Right lobe of liver (tissue), 6 donors: ENCODE data around the gene PRMT2. TPM values are rescaled to one million over a fixed set of nuclear protein-coding genes. Genes with fewer than 3 reads are reported as not detected.

Experiments used
- ATAC-seq, 4 donors: fragments of 200-7000 bp; cut with Tn5 transposase; one replicate each; pipeline ENCODE4 v1.9.1; 2020; ENCODE audit warnings: mild to moderate bottlenecking in 4 of 4, moderate library complexity in 4 of 4
- DNase-seq, 3 donors: peaks; one replicate each; pipeline ENCODE4 v3.0.0-alpha.2; 2020
- H3K27ac ChIP-seq, 3 donors: fragments of 200-600 bp; one replicate each; pipeline ENCODE4 v1.8.0; 2022
- H3K27me3 ChIP-seq, 2 donors: fragments of 200-600 bp; one replicate each; pipeline ENCODE4 v1.8.0; 2022
- H3K36me3 ChIP-seq, 4 donors: fragments of 200-600 bp; sonication (generic) in 1 of 4; one replicate each; pipeline versions ENCODE4 v1.5.1 to v1.8.0; 2017 to 2022; ENCODE audit warnings: control low read depth in 1 of 4
- H3K4me1 ChIP-seq, 4 donors: fragments of 200-600 bp; sonication (generic) in 1 of 4; one replicate each; pipeline versions ENCODE4 v1.5.1 to v1.8.0; 2017 to 2022; ENCODE audit warnings: control low read depth in 1 of 4
- H3K4me3 ChIP-seq, 3 donors: fragments of 200-600 bp; one replicate each; pipeline ENCODE4 v1.8.0; 2022
- H3K9me3 ChIP-seq, 4 donors: fragments of 200-600 bp; sonication (generic) in 1 of 4; one replicate each; pipeline versions ENCODE4 v1.5.1 to v1.8.0; 2017 to 2022; ENCODE audit warnings: control low read depth in 1 of 4
- POLR2A ChIP-seq: fragments of 450-650 bp; IDR thresholded peaks from one replicate; pipeline ENCODE4 v1.6.1; 2017; ENCODE audit warnings: antibody characterized with exemption, mild to moderate bottlenecking
- WGBS: methylation state at CpG from one replicate; pipeline ENCODE4 v1.1.6; 2018; ENCODE audit warnings: low coverage, low lambda C conversion rate; ENCODE audit not compliant: insufficient coverage; ENCODE audit errors: missing lambda C conversion rate; 5-methylcytosine and 5-hydroxymethylcytosine counted together
- intact Hi-C, 2 donors: fragments of 100-400 bp; cut with DNase I; formaldehyde crosslinking; loops; one replicate each; pipeline versions ENCODE4 v1.11.2 to v1.14.1; 2022
- total RNA-seq, 6 experiments: library from RNA; depleted of rRNA in 2 of 6; stranded (reverse); fragments of >200 nt in 2 of 6; fragmentation: NEBNext Ultra II Directional in 3 of 6; extraction: Animal tissue kit (Norgen Biotek cat#: 25700) in 3 of 6; gene quantifications; one replicate each; pipeline versions ENCODE4 v1.1.0 to v1.2.4, GENCODE V29; 2016 to 2023
- TF ChIP-seq, protein P1 (sequence below), 4 donors: fragments of 200-600 bp in 3 of 4; fragments of 450-650 bp in 1 of 4; IDR thresholded peaks; one replicate each; pipeline versions ENCODE4 v1.5.1 to v1.8.0; 2016 to 2022; ENCODE audit warnings: antibody characterized with exemption in 4 of 4, mild to moderate bottlenecking in 2 of 4
- donor health status: DM: no; HTN: yes; CAD: no.
- donor health status: DM: no; HTN: no; CAD: no.
- donor health status: DM: no; HTN: no; CAD: no.
- donor health status: DM: no; HTN: yes; CAD: no.
- donor health status: DM: no; HTN: yes; CAD: no.

PRMT2 gene
- total RNA-seq, 6 experiments from 2014 or later, result 12.4 to 28.0 (median 19.6) TPM

DNA sequence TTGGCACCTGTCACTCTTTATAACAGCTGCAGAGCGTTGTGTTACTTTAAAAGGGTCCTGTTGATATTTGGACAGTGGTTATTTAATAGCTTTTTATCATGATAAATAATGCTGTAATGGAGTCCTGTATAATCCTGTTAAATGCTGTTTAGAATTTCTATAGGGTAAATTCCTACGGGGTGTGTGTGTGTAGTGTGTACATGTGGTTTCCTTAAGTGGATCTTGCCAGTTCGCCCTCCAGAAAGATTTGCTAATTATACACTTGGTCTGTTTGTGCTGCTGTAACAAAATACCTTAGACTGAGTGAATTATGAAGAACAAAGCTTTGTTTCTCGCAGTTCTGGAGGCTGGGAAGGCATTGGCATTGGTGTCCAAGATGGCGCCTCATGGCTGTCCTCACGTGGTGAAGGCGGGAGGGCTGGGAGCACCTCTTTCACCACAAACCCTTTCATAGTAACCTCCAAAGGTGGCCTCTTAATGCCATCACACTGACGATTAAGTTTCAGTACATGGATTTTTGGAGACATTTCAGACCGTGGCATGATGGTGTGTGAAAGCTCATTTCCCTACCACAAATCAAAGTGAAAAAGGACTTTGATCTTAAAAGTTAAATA lies 11.2 kb downstream of the PRMT2 start:
- ATAC-seq (no peak), DNase-seq (no peak)
- intact Hi-C loops, result no loop called here
- no peaks in the 10 kb centered on the region for H3K27me3 ChIP-seq
- 95% methylated on average over 9 of the region's 9 CpGs for WGBS
- H3K9me3 ChIP-seq, result no peaks in the 10 kb centered on the region
- no peak for TF ChIP-seq POLR2A
- TF ChIP-seq, protein P1, sequence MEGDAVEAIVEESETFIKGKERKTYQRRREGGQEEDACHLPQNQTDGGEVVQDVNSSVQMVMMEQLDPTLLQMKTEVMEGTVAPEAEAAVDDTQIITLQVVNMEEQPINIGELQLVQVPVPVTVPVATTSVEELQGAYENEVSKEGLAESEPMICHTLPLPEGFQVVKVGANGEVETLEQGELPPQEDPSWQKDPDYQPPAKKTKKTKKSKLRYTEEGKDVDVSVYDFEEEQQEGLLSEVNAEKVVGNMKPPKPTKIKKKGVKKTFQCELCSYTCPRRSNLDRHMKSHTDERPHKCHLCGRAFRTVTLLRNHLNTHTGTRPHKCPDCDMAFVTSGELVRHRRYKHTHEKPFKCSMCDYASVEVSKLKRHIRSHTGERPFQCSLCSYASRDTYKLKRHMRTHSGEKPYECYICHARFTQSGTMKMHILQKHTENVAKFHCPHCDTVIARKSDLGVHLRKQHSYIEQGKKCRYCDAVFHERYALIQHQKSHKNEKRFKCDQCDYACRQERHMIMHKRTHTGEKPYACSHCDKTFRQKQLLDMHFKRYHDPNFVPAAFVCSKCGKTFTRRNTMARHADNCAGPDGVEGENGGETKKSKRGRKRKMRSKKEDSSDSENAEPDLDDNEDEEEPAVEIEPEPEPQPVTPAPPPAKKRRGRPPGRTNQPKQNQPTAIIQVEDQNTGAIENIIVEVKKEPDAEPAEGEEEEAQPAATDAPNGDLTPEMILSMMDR (IDR thresholded peaks at IDR 0.05), result no peak
- peaks cover 6 to 65% (median 24%) of the 10 kb centered on the region in 4 donors for H3K36me3 ChIP-seq
- H3K4me1 ChIP-seq, result no peaks in the 10 kb centered on the region
- H3K4me3 ChIP-seq, result no peak overlapping the region
- no peak overlapping the region for H3K27ac ChIP-seq

DNA sequence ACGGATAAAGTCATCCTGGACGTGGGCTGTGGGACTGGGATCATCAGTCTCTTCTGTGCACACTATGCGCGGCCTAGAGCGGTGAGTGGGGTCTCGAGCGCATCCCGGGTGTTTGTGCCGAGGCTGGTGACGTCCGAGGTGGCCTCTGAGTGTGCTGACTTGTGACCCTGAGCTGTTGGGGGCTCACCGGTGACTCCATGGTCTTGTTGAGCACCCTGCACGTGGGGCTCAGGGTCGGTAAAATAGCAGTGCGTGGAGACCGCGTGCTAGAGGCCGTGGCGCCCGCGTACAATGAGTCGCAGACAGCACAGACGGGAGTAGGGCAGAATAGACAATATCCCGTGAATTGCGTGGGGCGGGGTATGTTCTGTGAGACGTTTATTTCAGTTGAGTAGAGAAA lies 13.1 kb downstream of the PRMT2 start:
- intact Hi-C loops, result no loop called here
- Histone ChIP-seq H3K36me3 (peaks cover 11 to 81% (median 29%) of the 10 kb centered on the region in 4 donors), H3K9me3 (no peaks in the 10 kb centered on the region), H3K4me1 (no peaks in the 10 kb centered on the region), H3K27me3 (no peaks in the 10 kb centered on the region), H3K4me3 (no peak overlapping the region), H3K27ac (no peak overlapping the region)
- ATAC-seq (no peak), DNase-seq (no peak)
- WGBS, result 92% methylated on average over 24 of the region's 27 CpGs
- TF ChIP-seq POLR2A, result no peak
- TF ChIP-seq, protein P1 (IDR thresholded peaks at IDR 0.05), result no peak

DNA sequence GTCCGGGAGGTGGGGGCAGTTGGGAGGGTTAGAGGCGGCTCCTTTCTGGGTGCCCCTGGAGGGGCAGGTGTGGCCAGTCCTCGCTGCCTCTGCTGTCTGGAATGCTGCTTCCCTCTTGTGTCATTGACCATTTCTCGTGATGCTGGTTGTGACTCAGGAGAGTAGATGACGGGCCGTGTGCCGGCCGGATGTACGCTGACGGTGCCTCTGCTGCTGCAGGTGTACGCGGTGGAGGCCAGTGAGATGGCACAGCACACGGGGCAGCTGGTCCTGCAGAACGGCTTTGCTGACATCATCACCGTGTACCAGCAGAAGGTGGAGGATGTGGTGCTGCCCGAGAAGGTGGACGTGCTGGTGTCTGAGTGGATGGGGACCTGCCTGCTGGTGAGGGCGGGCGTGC lies 13.9 kb downstream of the PRMT2 start:
- no peak for DNase-seq
- ATAC-seq, result no peak

DNA sequence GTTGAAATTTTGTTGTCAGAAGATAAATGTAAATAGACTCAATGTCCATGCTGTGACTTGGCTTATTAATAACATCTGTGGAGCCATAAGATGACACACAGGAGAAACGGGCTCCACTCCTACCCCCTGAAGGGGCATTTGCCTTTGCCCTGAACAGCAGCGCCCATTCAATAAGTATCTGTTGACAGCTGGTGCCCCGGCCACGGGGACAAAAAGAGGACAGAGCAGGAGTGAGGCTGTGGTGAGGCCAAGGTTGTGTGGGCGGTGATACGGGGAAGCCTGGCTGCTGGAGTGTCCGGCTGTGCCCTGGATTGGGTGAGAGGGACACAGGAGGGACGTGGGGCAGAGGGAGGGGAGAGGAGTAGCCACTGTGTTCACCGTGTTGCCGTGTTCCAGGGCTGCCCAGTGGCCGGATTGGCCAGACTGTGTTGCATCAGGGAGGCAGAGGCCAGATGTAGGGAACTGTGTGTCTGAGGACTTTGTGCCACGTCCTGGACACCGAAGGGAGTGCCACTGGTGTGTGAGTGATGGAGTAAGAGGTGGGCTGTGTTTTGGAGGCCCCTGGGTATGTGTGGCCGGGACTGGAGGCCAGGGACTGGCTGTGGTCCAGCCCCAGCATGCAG lies 15.1 kb downstream of the PRMT2 start:
- intact Hi-C loops, result no loop called here
- Histone ChIP-seq H3K4me1 (no peaks in the 10 kb centered on the region), H3K27ac (no peak overlapping the region), H3K4me3 (no peak overlapping the region), H3K9me3 (no peaks in the 10 kb centered on the region), H3K27me3 (no peaks in the 10 kb centered on the region), H3K36me3 (peaks cover 11 to 68% (median 29%) of the 10 kb centered on the region in 4 donors)
- DNase-seq (no peak), ATAC-seq (peak in 1 of 4 donors; percentile 15)
- TF ChIP-seq, protein P1 (IDR thresholded peaks at IDR 0.05), result no peak
- WGBS, result 88% methylated on average over 8 of the region's 14 CpGs

More for the DNA sequence above, 13.9 kb downstream of the PRMT2 start:
- H3K4me3 ChIP-seq, result no peak overlapping the region
- WGBS, result no CpG with 5 or more reads among the region's 19 CpGs
- H3K36me3 ChIP-seq, result peaks cover 11 to 80% (median 30%) of the 10 kb centered on the region in 4 donors
- intact Hi-C loops, result no loop called here
- no peaks in the 10 kb centered on the region for H3K27me3 ChIP-seq
- TF ChIP-seq, protein P1 (IDR thresholded peaks at IDR 0.05), result no peak
- no peak for TF ChIP-seq POLR2A
- no peak overlapping the region for H3K27ac ChIP-seq
- no peaks in the 10 kb centered on the region for H3K4me1 ChIP-seq
- H3K9me3 ChIP-seq, result no peaks in the 10 kb centered on the region
